ENCODE results near the gene DIDO1.
A peak's percentile ranks its signal among the peaks of the same experiment; 100 is the strongest.
"Not testable (repeated sequence)": the region's sequence is repeated elsewhere in the genome, so short reads cannot be mapped to it uniquely, and the experiment has no call there.

The DIDO1 gene

GRCh38 chr20:62929051-62929538, 2.8 kb upstream of the DIDO1 start:
- DNase-seq (ENCODE audit: low spot score): peak; percentile 37

GRCh38 chr20:62928246-62928939, 2.1 kb upstream of the DIDO1 start:
- DNase-seq (ENCODE audit: low spot score): no peak

DNA sequence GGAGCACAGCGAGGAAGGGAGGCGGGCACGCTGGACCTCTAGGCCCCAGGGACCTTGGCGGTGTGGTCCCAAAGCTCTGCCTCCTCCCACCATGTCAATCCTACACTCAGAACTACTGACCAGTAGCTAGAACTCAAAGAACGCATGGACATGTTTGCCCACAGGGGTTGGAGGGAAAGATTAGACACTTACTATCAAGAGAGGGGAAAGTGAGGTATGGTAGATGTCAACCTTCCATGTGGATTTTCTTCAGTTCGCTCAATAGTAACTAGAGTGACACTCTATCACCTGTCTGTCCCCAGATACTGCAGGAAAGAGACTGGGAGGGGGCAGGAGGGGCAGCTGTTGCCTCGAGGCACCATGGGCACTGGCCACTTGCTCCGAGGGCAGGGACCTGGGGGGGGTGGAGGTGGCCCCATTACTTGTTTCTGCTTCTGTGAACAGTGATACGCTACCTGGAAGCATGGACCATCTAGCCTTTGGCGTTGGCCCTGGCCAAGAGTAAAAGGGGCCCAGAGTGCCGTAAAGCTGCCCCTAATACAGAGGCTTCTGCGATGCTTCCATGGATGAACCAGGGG, 912 bp upstream of the DIDO1 start:
- no peak for DNase-seq (ENCODE audit: low spot score)

DNA sequence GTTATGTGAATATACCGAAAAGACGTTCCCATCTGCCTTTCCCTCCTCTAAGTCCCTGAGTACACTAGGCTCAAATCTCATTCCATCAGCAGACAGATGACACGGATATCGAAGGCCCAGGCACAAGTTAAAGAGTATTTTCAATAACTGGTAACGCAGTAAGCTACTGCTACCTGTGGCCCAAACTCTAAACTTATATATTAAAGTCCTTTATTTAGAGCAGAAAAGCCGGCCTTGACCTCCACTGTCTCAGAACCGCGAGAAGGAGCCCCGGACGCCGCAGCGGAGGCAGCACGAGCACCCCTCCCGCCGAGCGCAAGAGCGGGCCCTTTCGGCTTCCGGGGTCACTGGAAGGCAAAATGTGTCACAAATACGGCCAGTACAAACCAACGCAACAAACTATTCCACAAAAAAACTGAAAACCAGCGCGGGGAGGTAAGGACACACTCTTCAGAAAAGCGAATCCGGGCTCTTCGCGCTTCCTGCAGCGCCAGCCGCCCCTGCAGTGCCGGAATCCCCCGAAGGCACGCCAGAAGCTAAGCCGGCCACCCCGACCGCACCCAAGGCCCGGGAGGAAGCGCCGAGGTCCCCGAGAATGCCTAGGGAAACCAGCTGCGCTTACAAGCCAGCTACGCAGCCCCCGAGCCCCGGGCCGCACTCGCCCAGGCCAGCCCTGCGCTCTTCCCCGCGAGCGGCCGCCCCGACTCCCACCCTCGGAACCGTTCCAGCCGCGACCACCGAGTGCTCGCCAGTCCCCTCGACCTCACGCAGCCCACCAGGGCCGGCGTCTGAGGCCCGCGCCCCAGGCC, 681 bp downstream of the DIDO1 start:
- DNase-seq (ENCODE audit: low spot score): peak; percentile 36

GRCh38 chr20:62925076-62925419, 1.3 kb downstream of the DIDO1 start:
- no peak for DNase-seq (ENCODE audit: low spot score)

DNA sequence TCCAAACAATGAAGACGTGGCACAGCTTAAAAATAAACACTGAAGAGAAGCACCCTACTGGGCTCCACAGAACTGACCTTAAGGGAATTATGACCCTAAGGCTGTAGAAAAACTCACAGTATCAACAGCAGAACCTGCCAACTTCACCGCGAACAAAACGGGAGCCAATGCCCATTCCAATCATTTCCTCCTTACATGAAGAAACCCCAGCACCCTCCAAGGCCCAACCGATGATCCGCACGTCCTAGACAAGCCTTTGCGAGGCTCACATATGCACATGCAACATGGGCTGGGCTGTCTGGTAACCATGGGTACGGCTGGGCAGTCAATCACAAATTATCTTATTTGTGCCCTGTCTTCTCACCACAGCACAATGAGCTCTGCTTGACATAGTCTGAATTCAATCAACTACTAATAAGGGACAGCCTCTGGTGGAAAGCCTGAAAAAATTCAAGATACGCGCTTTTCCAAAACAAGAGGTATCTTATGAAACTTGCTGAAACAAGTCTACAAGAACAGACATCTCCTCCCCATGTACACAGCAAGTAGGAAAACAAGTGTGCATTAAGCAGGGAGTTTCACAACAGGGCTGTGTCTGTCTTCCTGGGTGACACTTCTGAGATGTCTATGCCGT, 1.7 kb downstream of the DIDO1 start:
- peak; percentile 50 for DNase-seq (ENCODE audit: low spot score)

DNA sequence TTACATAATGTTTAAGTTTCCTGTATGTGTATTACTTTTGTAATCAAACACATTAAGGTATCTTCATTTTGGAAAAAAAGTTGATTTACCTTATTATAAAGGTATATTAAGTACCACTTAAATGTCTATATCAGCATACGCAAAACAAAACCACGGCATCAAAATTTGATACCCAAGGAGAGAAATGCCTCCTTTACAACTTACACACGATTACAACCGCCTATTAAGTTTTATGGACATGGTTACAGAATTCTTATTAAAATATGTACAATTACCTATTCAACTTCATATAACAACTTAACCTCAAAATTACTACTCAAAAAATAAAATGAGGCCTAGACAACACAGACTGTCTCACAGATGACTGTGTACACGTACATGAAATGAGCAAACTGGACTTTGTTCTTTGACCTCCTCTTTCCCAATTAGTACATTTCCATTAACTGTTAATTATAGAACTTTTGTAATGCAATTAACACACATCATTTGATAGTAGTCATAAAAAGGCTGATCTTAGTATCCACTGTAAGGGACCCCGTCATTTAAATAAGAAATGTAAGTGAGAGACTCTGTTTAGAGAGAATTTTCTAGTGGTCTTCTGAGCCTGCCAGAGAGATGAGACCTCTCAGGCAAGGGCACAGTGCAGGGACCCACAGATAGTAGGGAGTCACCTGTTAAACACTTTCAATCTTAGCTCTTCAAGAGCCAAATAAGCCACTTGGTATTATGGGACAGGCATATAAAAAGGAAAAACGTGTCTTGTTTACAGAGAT, 2.5 kb downstream of the DIDO1 start:
- DNase-seq (ENCODE audit: low spot score): no peak

DNA sequence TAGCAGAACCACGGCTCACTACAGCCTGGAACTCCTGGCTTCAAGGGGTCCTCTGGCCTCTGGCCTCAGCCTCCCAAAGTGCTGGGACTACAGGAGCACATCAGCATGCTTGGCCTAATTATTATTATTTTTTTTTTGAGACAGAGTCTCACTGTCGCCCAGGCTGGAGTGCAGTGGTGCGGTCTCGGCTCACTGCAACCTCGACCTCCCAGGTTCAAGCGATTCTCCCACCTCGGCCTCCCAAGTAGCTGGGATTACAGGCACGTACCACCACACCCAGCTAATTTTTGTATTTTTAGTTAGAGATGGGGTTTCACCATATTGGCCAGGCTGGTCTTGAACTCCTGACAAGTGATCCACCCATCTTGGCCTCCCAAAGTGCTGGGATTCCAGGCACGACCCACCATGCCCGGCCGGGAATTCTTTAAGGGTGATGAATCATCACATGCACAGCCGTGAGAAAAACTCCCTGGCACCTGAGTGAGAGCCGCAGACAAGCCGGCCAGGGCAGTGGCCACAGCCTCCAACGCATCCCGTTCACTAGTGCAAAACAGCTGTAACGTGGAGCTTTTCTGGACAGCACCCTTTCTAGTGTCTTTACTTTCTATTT, 3.1 kb downstream of the DIDO1 start:
- not testable (repeated sequence) for DNase-seq (ENCODE audit: low spot score)

GRCh38 chr20:62922451-62922921, 3.8 kb downstream of the DIDO1 start:
- peak; percentile 66 for DNase-seq (ENCODE audit: low spot score)

DNA sequence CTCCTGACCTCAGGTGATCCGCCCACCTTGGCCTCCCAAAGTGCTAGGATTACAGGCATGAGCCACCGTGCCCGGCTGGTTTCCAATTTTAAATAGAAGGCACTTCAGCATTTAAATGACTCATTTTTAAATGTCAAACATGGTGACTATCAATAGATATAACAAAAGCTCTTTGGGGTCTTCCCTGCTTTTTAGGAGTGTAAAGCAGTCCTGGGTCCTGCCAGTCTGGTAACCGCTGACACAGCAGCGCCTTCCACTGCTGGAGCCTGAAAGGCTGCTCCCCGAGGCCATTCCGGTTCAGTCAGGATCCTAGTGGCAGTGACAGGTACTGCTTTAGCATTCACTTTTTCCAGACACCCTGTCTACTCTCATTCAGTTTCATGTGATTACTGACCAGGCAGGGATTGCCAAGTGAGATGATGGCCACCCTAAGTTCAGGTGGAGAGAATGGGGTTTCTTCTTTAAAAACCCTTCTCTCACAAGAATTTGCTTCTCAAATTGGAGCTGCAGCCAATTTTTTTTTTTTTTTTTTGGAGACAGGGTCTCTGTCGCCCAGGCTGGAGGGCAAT, 5.1 kb downstream of the DIDO1 start:
- DNase-seq (ENCODE audit: low spot score): peak; percentile 69

- DNase-seq (ENCODE audit: low spot score): no peak
These were observed 6.2 kb downstream of the DIDO1 start for GRCh38 chr20:62920039-62920645.

DNA sequence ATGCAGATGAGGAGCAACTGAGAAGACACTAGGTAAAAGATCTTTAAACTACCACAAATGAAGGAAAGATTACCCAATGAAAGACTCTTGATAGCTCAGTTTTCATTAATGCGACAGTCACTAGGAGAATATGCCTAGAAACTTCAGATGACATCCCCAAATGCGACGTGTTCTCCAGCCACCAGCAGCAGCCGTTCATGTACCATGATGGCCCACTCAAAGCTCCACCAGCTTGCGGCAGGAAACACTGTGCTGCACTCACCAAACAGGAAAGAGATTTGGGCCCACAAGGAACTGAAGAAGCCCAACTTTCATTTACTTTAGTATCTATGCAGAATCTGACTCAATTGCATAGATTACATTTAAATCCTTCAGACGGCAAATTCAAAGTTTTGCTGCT, 7.5 kb downstream of the DIDO1 start:
- DNase-seq (ENCODE audit: low spot score): peak; percentile 55

GRCh38 chr20:62918147-62918546, 8.2 kb downstream of the DIDO1 start:
- peak; percentile 60 for DNase-seq (ENCODE audit: low spot score)

- DNase-seq (ENCODE audit: low spot score): no peak
These were observed 8.6 kb downstream of the DIDO1 start for GRCh38 chr20:62917720-62918119.

- no peak for DNase-seq (ENCODE audit: low spot score)
These were observed 9.4 kb downstream of the DIDO1 start for GRCh38 chr20:62916703-62917476.

DNA sequence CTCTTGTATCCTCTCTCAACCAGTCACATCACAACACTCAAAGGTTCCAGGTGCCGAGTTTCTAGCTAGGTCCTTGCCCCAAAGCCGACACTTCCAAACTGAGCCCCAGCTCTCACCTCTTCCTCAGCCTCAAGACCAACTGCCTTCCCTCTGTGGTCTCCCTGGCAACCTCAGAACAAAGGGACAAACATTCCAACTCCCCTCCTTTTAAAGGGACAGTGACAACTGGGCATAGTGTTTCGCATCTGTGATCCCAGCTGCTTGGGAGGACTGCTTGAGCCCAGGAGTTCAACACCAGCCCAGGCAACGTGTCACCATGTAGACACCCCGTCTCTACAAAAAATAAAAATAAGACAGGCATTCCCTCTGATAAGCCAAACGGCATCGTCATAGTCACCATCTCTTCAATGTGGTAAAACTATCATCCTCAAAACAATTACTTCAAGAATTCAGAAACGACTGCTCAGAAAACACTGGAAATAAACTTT, 11.3 kb downstream of the DIDO1 start:
- DNase-seq (ENCODE audit: low spot score): no peak

DNA sequence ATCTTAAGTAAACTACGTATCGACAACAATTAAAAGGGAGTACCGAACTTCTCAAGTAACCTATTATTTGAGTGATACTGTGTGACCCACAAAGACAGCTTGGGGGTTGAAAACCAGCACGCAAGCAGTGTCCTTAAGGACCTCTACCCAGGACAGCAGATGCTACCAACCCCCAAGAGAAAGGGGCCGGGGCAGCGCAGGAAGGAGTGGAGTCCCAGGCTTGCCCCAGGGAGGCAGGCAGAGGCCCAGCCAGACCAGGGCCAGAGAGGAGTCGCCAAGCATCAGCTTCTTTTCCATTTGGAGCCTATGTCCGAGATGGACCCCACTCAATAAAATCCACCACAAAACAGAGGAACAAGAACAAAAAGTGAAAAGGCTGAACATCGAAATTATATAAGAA, 11.9 kb downstream of the DIDO1 start:
- DNase-seq (ENCODE audit: low spot score): no peak

GRCh38 chr20:62913043-62913630, 13.2 kb downstream of the DIDO1 start:
- DNase-seq (ENCODE audit: low spot score): no peak

DNA sequence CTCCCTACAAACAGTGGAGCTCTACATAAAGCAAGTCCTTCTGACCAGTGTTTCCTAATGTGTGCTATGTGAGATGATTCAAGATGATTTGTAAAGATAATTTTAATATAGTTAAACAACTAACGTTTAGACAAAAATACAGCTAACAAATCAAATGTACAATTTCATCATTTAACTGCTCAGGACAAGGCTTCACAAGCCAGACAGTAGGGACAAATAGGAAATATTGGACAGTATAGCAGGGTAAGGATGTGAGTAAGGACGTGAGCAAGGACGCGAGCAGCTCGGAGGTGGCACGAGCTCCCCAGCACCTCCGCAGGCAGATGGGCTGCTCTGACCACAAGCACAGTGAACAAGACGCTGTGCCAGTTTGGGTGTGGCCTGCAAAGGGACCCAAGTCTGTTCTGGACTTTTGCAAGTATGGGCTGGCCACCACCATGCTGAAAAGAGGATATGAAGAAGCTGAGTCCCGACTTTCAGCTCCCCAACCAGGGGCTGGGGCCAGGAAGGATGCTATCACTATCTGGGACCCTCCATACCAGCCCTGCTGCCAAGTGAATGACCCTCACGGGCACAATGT, 14.5 kb downstream of the DIDO1 start:
- no peak for DNase-seq (ENCODE audit: low spot score)

Measured in CD4-positive, alpha-beta T cell treated with Interleukin-15 for 4 hours (primary cell).